ENCODE data around the gene GSTT4.
"Not testable (repeated sequence)": the region's sequence is repeated elsewhere in the genome, so short reads cannot be mapped to it uniquely, and the experiment has no call there.

Gene GSTT4

DNA sequence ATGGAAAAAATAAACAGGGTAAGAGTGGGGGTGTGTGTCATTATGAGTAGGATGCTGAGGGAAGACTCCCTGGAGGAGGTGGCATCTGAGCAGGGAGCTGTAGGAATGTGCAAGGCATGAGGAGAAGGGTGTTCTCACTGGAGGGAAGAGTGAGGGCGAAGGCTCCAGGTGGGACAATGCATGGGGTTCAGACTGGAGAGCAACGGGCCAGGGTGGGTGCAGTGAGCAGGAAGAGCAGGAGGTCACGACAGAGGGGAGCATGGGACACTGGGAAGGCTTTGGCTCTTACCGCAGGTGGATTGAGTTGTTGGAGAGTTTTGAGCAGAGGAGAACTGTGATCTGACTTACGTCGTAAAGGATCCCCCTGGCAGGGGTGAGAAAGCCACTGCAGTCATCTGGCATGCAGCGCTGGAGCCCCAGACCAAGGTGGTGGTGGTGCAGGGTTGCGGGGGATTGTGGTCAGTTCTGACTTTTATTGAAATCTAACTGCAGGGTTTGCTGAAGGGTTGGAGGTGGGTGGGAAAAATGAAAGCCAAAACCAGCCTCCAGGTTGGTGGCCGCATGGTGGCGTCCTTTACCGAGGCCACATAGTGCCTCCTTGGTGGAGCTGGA lies 52.4 kb downstream of the GSTT4 start:
- DNase-seq, ATAC-seq: not testable (repeated sequence)

- ATAC-seq: not testable (repeated sequence)
Observed at GRCh38 chr22:23951383-23951782, 53.9 kb downstream of the GSTT4 start.

DNA sequence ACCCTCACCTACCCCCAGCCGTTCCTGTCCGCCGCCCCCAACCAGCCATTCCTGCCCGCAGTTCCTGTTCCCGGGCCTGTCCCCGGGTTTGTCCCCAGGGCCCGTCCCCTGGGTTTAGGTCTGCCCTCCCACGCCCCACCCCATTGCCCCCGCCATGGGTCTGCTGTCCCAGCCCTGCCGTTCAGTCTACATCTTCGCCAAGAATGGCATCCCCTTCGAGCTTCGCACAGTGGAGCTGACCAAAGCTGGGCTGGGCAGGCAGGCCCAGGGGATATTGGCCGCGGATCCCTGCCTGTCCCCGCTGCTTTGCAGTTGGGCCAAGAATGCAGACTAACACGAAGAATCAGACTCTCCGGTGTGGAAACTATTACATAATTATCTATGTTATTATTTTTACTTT lies 55.5 kb downstream of the GSTT4 start:
- not testable (repeated sequence) for ATAC-seq, DNase-seq

More at GRCh38 chr22:23951383-23951782, 53.9 kb downstream of the GSTT4 start:
- not testable (repeated sequence) for DNase-seq
